Stimulated activated CD4-positive, alpha-beta T cell treated with anti-CD3 and anti-CD28 coated beads, Interleukin-15, amount 100 ng/mL, for 1 hour (primary cell): ENCODE data around the gene HDAC10.
A peak's percentile ranks its signal among the peaks of the same experiment; 100 is the strongest.
"Not testable (repeated sequence)": the region's sequence is repeated elsewhere in the genome, so short reads cannot be mapped to it uniquely, and the experiment has no call there.

Experiments
- DNase-seq, 2 donors: peaks; one replicate each; pipeline ENCODE4 v3.0.0-alpha.2; 2020; ENCODE audit warnings: low read depth in 1 of 2, low spot score in 1 of 2

HDAC10 gene

GRCh38 chr22:50205781-50206569, 45.1 kb downstream of the HDAC10 start:
- DNase-seq, result no peak

GRCh38 chr22:50204998-50205397, 46.1 kb downstream of the HDAC10 start:
- DNase-seq, result not testable (repeated sequence)

- no peak for DNase-seq
These were observed 46.5 kb downstream of the HDAC10 start for GRCh38 chr22:50204571-50204970.

GRCh38 chr22:50203288-50203687, 47.8 kb downstream of the HDAC10 start:
- DNase-seq, result no peak

GRCh38 chr22:50202130-50202666, 48.9 kb downstream of the HDAC10 start:
- DNase-seq, result no peak

- DNase-seq, result no peak
These were observed 49.6 kb downstream of the HDAC10 start for GRCh38 chr22:50201191-50202129.

GRCh38 chr22:50200461-50201190, 50.4 kb downstream of the HDAC10 start, which contains the start of gene SELENOO:
SELENOO (plus strand) TSS chr22:50201011; CDS start chr22:50201037, 26 bp downstream.
- DNase-seq, result peak; percentile 87 to 92

- no peak for DNase-seq
These were observed 51.1 kb downstream of the HDAC10 start for GRCh38 chr22:50199829-50200460.

- DNase-seq, result no peak
These were observed 51.8 kb downstream of the HDAC10 start for GRCh38 chr22:50199251-50199721.

- no peak for DNase-seq
These were observed 52.4 kb downstream of the HDAC10 start for GRCh38 chr22:50198624-50199017.

- no peak for DNase-seq
These were observed 53.0 kb downstream of the HDAC10 start for GRCh38 chr22:50197856-50198623.

- no peak for DNase-seq
These were observed 53.9 kb downstream of the HDAC10 start for GRCh38 chr22:50197000-50197800.

- DNase-seq, result no peak
These were observed 54.8 kb downstream of the HDAC10 start for GRCh38 chr22:50196256-50196655.
